ENCODE results near the gene PIK3AP1.

DNA sequence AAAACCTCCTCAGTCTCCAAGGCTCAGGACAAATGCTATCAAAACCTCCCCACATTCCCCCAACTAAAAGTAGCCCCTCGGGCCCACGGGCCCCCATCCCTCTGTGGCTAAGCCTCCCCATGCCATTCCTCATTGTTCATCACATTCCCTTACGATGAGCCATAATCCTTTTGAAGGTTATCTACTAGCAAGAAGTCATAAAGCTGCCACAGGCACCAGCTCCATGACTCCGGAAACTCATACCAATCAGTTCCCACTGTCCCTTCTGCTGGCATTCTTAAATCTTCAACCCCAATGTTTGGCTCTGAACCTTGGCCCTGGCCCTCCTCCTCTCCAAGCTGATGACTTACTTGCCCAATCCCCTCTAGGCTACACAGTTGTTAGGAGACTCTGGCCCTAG, 114.1 kb downstream of the PIK3AP1 start:
- TF ChIP-seq, protein P1, sequence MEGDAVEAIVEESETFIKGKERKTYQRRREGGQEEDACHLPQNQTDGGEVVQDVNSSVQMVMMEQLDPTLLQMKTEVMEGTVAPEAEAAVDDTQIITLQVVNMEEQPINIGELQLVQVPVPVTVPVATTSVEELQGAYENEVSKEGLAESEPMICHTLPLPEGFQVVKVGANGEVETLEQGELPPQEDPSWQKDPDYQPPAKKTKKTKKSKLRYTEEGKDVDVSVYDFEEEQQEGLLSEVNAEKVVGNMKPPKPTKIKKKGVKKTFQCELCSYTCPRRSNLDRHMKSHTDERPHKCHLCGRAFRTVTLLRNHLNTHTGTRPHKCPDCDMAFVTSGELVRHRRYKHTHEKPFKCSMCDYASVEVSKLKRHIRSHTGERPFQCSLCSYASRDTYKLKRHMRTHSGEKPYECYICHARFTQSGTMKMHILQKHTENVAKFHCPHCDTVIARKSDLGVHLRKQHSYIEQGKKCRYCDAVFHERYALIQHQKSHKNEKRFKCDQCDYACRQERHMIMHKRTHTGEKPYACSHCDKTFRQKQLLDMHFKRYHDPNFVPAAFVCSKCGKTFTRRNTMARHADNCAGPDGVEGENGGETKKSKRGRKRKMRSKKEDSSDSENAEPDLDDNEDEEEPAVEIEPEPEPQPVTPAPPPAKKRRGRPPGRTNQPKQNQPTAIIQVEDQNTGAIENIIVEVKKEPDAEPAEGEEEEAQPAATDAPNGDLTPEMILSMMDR (conservative IDR thresholded peaks at IDR 0.05): no peak
- no peak for TF ChIP-seq EZH2 (IDR thresholded peaks at IDR 0.05; ENCODE audit: low read depth)
